Lower leg skin (tissue), 4 donors: ENCODE results near the gene AACS. TPM values are rescaled to one million over a fixed set of nuclear protein-coding genes. Genes with fewer than 3 reads are reported as not detected.

ENCODE experiments used
- DNase-seq, 2 donors: peaks; one replicate each; pipeline ENCODE4 v3.0.0-alpha.2; 2019; ENCODE audit warnings: low spot score in 2 of 2
- H3K4me3 ChIP-seq: fragments of 200-600 bp; sonication (generic); 2 replicates; pipeline ENCODE4 v1.5.1; 2017; ENCODE audit warnings: mild to moderate bottlenecking, low read depth; ENCODE audit not compliant: poor library complexity, severe bottlenecking
- POLR2A ChIP-seq, 2 donors: fragments of 450-650 bp; IDR thresholded peaks; one replicate each; pipeline ENCODE4 v1.6.1; 2016 to 2017; ENCODE audit warnings: antibody characterized with exemption in 2 of 2, mild to moderate bottlenecking in 1 of 2, moderate library complexity in 1 of 2
- WGBS, 2 donors: methylation state at CpG; one replicate each; pipeline ENCODE4 v1.1.5; 2018; 5-methylcytosine and 5-hydroxymethylcytosine counted together
- intact Hi-C: fragments of 100-400 bp; cut with DNase I; formaldehyde crosslinking; loops from one replicate; pipeline ENCODE4 v1.15.0; 2023; ENCODE audit warnings: low total_unique reads
- total RNA-seq, 4 donors: library from RNA; depleted of rRNA; stranded (reverse); fragments of >200 nt; gene quantifications; one replicate each; pipeline ENCODE4 v1.1.0, GENCODE V29; 2016
- TF ChIP-seq, protein P1 (sequence below), 3 donors: fragments of 450-650 bp; IDR thresholded peaks; one replicate each; pipeline ENCODE4 v1.5.1; 2016; ENCODE audit warnings: antibody characterized with exemption in 3 of 3, mild to moderate bottlenecking in 3 of 3, moderate library complexity in 2 of 3

Gene AACS
- total RNA-seq, 4 donors from 2014 or later: 63.5 to 83.8 (median 71.4) TPM

DNA sequence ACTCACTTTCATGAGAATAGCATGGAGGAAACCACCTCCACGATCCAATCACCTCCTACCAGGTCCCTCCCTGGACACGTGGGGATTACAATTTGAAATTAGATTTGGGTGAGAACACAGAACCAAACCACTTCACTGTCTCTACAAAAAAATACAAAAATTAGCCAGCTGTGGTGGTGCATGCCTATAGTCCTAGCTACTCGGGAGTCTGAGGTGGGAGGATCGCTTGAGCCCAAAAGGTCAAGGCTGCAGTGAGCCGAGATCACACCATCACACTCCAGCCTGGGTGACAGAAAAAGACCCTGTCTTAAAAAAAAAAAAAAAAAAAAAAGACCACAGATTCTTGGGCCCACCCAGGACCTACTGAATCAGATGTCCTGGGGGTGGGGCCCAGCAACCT is 43.5 kb upstream of the AACS start:
- intact Hi-C loops: no loop called here
- 88% methylated on average over 5 of the region's 5 CpGs for WGBS, 2 donors
- DNase-seq: no peak
- TF ChIP-seq, protein P1, sequence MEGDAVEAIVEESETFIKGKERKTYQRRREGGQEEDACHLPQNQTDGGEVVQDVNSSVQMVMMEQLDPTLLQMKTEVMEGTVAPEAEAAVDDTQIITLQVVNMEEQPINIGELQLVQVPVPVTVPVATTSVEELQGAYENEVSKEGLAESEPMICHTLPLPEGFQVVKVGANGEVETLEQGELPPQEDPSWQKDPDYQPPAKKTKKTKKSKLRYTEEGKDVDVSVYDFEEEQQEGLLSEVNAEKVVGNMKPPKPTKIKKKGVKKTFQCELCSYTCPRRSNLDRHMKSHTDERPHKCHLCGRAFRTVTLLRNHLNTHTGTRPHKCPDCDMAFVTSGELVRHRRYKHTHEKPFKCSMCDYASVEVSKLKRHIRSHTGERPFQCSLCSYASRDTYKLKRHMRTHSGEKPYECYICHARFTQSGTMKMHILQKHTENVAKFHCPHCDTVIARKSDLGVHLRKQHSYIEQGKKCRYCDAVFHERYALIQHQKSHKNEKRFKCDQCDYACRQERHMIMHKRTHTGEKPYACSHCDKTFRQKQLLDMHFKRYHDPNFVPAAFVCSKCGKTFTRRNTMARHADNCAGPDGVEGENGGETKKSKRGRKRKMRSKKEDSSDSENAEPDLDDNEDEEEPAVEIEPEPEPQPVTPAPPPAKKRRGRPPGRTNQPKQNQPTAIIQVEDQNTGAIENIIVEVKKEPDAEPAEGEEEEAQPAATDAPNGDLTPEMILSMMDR (IDR thresholded peaks at IDR 0.05): no peak
- TF ChIP-seq POLR2A (IDR thresholded peaks at IDR 0.05): no peak
- no peak overlapping the region for H3K4me3 ChIP-seq

DNA sequence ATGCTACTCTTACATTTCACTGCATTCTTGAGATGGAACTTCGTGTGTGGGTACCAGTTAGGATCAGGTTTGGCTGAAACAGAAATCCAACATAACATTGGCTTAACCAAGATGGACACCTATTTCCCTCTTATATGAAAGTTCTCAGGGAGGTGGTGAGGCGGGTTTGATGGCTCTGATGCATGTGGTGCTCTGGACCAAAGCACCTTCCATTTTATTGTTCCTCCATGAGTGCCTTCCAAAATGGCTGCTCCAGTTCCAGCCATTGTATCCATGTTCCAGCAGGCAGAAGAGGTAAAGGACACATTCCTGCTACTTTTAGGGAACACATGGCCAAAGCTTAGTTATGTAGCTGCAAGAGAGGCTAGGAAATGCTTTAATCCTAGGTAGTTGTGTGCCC is 42.2 kb upstream of the AACS start:
- intact Hi-C loops: no loop called here
- no peak overlapping the region for H3K4me3 ChIP-seq
- no peak for DNase-seq
- 96 to 98% methylated on average over 2 of the region's 2 CpGs for WGBS, 2 donors
- TF ChIP-seq POLR2A (IDR thresholded peaks at IDR 0.05): no peak
- TF ChIP-seq, protein P1 (IDR thresholded peaks at IDR 0.05): no peak

DNA sequence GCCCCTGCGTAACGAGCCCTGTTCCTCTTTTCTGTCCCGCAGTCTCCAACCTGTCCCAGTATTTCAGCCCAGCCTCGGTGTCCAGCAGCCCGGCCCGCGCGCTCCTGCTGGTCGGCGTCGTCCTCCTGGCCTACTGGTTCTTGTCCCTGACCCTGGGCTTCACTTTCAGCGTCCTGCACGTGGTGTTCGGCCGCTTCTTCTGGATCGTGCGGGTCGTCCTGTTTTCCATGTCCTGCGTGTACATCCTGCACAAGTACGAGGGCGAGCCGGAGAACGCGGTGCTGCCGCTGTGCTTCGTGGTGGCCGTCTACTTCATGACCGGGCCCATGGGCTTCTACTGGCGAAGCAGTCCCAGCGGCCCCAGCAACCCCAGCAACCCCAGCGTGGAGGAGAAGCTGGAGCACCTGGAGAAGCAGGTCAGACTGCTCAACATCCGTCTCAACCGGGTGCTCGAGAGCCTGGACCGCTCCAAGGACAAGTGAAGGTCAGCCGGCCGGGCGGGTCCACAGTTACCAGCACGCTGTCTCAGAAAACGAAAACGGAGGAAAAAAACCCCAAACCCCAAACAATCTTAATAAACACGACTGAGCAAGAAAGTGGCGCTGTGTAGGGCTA is 40.2 kb upstream of the AACS start:
- 94 to 96% methylated on average over 43 of the region's 43 CpGs for WGBS, 2 donors
- TF ChIP-seq, protein P1 (IDR thresholded peaks at IDR 0.05): no peak
- no peak for TF ChIP-seq POLR2A (IDR thresholded peaks at IDR 0.05)
- intact Hi-C loops: no loop called here
- no peak for DNase-seq
- H3K4me3 ChIP-seq: no peak overlapping the region

DNA sequence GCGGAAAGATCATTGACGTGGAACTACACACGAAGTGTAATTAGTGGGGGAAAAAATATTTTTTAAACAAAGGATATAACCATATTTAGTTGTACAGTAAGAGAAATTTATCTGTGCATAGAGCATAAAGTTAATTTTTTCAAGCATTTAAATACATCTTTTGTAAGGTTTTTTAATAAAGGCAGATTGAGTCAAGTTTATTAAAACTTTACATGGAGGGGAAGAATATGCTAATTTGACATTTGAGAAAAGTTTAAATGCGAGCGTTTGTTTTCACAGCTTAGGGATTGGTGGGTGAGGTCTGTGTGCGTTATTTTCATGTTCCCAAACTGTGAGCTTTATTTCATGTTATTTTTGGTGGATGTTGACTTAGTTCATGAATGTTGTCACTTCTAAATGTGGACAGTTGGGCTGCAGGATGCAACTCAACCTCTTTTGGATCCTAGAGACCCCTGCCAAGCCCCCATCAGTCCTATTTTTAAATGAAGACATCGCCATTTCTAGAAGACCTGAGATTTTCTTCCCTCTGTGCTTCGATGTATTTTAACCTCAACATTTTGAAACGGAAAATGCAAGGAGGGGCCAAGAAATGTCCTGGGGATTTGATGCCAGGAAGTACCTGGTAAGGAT is 39.5 kb upstream of the AACS start:
- WGBS, 2 donors: 87 to 88% methylated on average over 9 of the region's 9 CpGs
- H3K4me3 ChIP-seq: no peak overlapping the region
- intact Hi-C loops: no loop called here
- no peak for TF ChIP-seq POLR2A (IDR thresholded peaks at IDR 0.05)
- TF ChIP-seq, protein P1 (IDR thresholded peaks at IDR 0.05): no peak
- DNase-seq: no peak

DNA sequence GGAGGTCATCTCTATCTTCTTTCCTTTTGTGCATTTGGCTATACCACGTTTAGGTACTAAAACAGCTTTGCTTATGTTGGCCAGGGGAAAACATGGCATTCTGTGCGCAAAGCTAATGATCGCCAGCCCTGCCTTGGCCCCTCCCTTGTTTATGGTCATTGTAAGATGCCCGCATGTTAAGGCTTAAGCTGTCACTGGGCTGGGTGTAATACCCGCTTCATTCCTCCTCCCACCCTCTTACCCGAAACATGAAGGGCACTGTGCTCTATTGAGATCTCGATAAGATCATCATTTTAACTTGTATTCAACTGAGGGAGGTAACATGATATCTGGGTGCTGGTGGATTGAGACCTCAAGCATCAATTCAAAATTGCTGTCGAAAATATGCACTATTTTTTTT is 37.1 kb upstream of the AACS start:
- TF ChIP-seq, protein P1 (IDR thresholded peaks at IDR 0.05): no peak
- no peak for TF ChIP-seq POLR2A (IDR thresholded peaks at IDR 0.05)
- WGBS, 2 donors: 91 to 94% methylated on average over 8 of the region's 8 CpGs
- no peak overlapping the region for H3K4me3 ChIP-seq
- no peak for DNase-seq
- intact Hi-C loops: no loop called here
